ENCODE results near the gene OPRM1. TPM values are rescaled to one million over a fixed set of nuclear protein-coding genes. Genes with fewer than 3 reads are reported as not detected.

The OPRM1 gene
- total and polyA plus RNA-seq, 2 donors from 2014 or later = not detected

DNA sequence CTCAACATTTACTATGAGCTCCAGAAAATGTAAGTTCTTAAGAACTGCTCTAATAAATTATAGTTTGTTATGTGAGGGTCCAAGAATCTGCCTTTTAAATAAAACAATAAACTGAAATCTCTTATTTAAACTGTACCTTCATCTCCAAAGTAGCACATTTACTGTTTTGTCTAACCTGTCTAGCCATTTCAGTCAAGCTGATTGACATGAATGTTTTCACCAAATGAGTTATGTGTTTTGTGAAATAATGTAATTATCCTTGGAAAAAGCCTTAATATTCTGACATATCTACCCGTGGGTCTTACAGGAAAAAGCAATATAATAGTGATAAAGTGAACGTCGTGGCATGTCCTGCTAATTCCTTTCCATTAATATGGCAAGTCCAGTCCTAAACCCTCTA lies 57.8 kb downstream of the OPRM1 start:
- FAIRE-seq (no peak), DNase-seq (no peak)
- Histone ChIP-seq H3K4me1 (ENCODE audit: control insufficient read depth in 2 of 3, insufficient read depth in 2 of 3, low read depth in 1 of 3, low read length in 3 of 3) (no peaks in the 10 kb centered on the region), H3K36me3 (ENCODE audit: control insufficient read depth in 2 of 3, insufficient read depth in 3 of 3, low read length in 3 of 3) (no peaks in the 10 kb centered on the region), H3K27ac (ENCODE audit: low read depth in 2 of 2, low read length in 2 of 2) (no peak overlapping the region), H3K9ac (ENCODE audit: low read length in 3 of 3) (no peak overlapping the region), H3K9me3 (ENCODE audit: control insufficient read depth in 2 of 3, insufficient read depth in 1 of 3, low read length in 3 of 3) (no peaks in the 10 kb centered on the region), H3K4me3 (ENCODE audit: low read length in 3 of 3) (no peak overlapping the region), H3K27me3 (ENCODE audit: control insufficient read depth, insufficient read depth, low read length) (no peaks in the 10 kb centered on the region)
- TF ChIP-seq, protein P1, sequence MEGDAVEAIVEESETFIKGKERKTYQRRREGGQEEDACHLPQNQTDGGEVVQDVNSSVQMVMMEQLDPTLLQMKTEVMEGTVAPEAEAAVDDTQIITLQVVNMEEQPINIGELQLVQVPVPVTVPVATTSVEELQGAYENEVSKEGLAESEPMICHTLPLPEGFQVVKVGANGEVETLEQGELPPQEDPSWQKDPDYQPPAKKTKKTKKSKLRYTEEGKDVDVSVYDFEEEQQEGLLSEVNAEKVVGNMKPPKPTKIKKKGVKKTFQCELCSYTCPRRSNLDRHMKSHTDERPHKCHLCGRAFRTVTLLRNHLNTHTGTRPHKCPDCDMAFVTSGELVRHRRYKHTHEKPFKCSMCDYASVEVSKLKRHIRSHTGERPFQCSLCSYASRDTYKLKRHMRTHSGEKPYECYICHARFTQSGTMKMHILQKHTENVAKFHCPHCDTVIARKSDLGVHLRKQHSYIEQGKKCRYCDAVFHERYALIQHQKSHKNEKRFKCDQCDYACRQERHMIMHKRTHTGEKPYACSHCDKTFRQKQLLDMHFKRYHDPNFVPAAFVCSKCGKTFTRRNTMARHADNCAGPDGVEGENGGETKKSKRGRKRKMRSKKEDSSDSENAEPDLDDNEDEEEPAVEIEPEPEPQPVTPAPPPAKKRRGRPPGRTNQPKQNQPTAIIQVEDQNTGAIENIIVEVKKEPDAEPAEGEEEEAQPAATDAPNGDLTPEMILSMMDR (IDR thresholded peaks at IDR 0.05; ENCODE audit: borderline replicate concordance, extremely low read depth, insufficient read depth) = no peak
- intact Hi-C loops (cut with DNase I) = no loop called here

DNA sequence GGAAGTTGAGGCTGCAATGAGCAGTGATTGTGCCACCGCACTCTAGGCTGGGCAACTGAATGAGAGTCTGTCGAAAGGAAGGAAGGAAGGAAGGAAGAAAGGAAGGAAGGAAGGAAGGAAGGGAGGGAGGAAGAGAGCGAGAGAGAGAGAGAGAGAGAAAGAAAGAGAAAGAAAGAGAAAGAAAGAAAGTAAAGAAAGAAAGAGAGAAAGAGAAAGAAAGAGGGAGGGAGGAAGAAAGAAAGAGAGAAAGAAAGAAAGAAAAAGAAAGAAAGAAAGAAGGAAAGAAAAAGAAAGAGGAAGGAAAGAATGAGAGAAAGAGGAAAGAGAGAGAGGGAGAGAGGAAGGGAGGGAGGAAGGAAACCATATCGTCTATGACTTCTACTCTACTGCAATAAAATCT lies 60.2 kb downstream of the OPRM1 start:
- Histone ChIP-seq H3K9ac (ENCODE audit: low read length in 3 of 3) (no peak overlapping the region), H3K27ac (ENCODE audit: low read depth in 2 of 2, low read length in 2 of 2) (no peak overlapping the region), H3K27me3 (ENCODE audit: control insufficient read depth, insufficient read depth, low read length) (no peaks in the 10 kb centered on the region), H3K36me3 (ENCODE audit: control insufficient read depth in 2 of 3, insufficient read depth in 3 of 3, low read length in 3 of 3) (no peaks in the 10 kb centered on the region), H3K4me3 (ENCODE audit: low read length in 3 of 3) (no peak overlapping the region), H3K4me1 (ENCODE audit: control insufficient read depth in 2 of 3, insufficient read depth in 2 of 3, low read depth in 1 of 3, low read length in 3 of 3) (no peaks in the 10 kb centered on the region), H3K9me3 (ENCODE audit: control insufficient read depth in 2 of 3, insufficient read depth in 1 of 3, low read length in 3 of 3) (no peaks in the 10 kb centered on the region)
- DNase-seq (no peak), FAIRE-seq (no peak)
- intact Hi-C loops (cut with DNase I) = no loop called here
- TF ChIP-seq, protein P1 (IDR thresholded peaks at IDR 0.05; ENCODE audit: borderline replicate concordance, extremely low read depth, insufficient read depth) = no peak

DNA sequence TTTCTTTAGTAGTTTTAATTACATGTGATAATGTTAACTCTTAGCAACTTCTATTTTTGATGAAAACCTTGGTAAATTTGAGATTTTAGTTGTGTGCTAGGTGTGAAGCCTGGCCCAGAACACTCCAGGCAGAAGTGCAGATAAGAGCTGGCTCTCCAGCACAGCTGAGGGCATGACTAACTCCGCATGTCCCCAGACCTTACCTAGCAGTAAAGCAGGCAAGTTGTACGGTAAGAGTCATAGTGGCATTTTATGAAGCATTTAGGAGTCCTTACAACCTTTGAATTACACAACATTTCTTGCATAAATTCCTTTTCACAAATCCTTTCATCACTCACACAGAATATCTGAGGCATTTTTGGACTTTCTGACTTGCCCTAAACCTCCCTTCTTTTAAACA lies 67.2 kb downstream of the OPRM1 start:
- intact Hi-C loops (cut with DNase I) = no loop called here
- Histone ChIP-seq H3K9ac (ENCODE audit: low read length in 3 of 3) (no peak overlapping the region), H3K4me3 (ENCODE audit: low read length in 3 of 3) (no peak overlapping the region), H3K36me3 (ENCODE audit: control insufficient read depth in 2 of 3, insufficient read depth in 3 of 3, low read length in 3 of 3) (no peaks in the 10 kb centered on the region), H3K9me3 (ENCODE audit: control insufficient read depth in 2 of 3, insufficient read depth in 1 of 3, low read length in 3 of 3) (no peaks in the 10 kb centered on the region), H3K27ac (ENCODE audit: low read depth in 2 of 2, low read length in 2 of 2) (no peak overlapping the region), H3K27me3 (ENCODE audit: control insufficient read depth, insufficient read depth, low read length) (no peaks in the 10 kb centered on the region), H3K4me1 (ENCODE audit: control insufficient read depth in 2 of 3, insufficient read depth in 2 of 3, low read depth in 1 of 3, low read length in 3 of 3) (no peaks in the 10 kb centered on the region)
- FAIRE-seq = no peak
- DNase-seq = no peak
- TF ChIP-seq, protein P1 (IDR thresholded peaks at IDR 0.05; ENCODE audit: borderline replicate concordance, extremely low read depth, insufficient read depth) = no peak

DNA sequence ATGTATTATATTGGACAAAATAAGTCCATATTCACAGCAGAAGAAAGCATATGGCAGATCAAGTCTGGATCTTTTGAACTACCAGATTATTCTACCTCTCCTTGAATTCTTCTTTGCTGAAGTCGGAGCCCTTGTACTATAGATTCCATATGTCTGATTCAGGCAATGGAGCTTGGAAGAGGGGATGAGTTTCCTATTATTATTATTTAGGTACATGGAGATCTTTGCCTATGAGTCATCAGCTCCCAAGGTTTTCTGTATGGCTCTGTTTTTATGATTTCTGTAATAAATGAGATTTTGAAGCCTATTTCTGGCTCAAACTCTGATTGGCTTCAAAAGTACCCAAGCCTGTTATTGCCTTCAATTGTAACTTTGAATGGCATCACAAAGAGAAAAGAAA lies 72.0 kb downstream of the OPRM1 start:
- Histone ChIP-seq H3K36me3 (ENCODE audit: control insufficient read depth in 2 of 3, insufficient read depth in 3 of 3, low read length in 3 of 3) (no peaks in the 10 kb centered on the region), H3K9me3 (ENCODE audit: control insufficient read depth in 2 of 3, insufficient read depth in 1 of 3, low read length in 3 of 3) (no peaks in the 10 kb centered on the region), H3K27me3 (ENCODE audit: control insufficient read depth, insufficient read depth, low read length) (no peaks in the 10 kb centered on the region), H3K9ac (ENCODE audit: low read length in 3 of 3) (no peak overlapping the region), H3K27ac (ENCODE audit: low read depth in 2 of 2, low read length in 2 of 2) (no peak overlapping the region), H3K4me1 (ENCODE audit: control insufficient read depth in 2 of 3, insufficient read depth in 2 of 3, low read depth in 1 of 3, low read length in 3 of 3) (no peaks in the 10 kb centered on the region), H3K4me3 (ENCODE audit: low read length in 3 of 3) (no peak overlapping the region)
- no peak for FAIRE-seq
- no peak for DNase-seq
- TF ChIP-seq, protein P1 (IDR thresholded peaks at IDR 0.05; ENCODE audit: borderline replicate concordance, extremely low read depth, insufficient read depth) = no peak
- intact Hi-C loops (cut with DNase I) = no loop called here
